ENCODE results near the gene LY6G6D. TPM values are rescaled to one million over a fixed set of nuclear protein-coding genes. Genes with fewer than 3 reads are reported as not detected.
A peak's percentile ranks its signal among the peaks of the same experiment; 100 is the strongest.

LY6G6D gene
- total RNA-seq (2014; rRNA removed; shearing (Covaris generic)): not detected in 2 replicates

- DNase-seq (ENCODE audit: low spot score): no peak
These were observed at the start of gene LY6G6D for GRCh38 chr6:31715022-31715958. Gene LY6G6D, plus strand, starts transcription at chr6:31715348. Its CDS starts 8 bp downstream, at chr6:31715356.

- peak; percentile 97 for DNase-seq (ENCODE audit: low spot score)
These were observed 49.4 kb upstream of the LY6G6D start, which contains the start of gene CSNK2B for GRCh38 chr6:31665501-31666336. Gene CSNK2B, plus strand, starts transcription at chr6:31666080. Its CDS starts 752 bp downstream, at chr6:31666832.

- DNase-seq (ENCODE audit: low spot score): no peak
These were observed 48.7 kb upstream of the LY6G6D start for GRCh38 chr6:31666337-31666965.

- DNase-seq (ENCODE audit: low spot score): no peak
These were observed 45.5 kb upstream of the LY6G6D start, which contains the start of gene LY6G5B for GRCh38 chr6:31669676-31670075. Gene LY6G5B, plus strand, starts transcription at chr6:31669976. Its CDS starts 975 bp downstream, at chr6:31670951.

- DNase-seq (ENCODE audit: low spot score): no peak
These were observed 38.7 kb upstream of the LY6G6D start for GRCh38 chr6:31676322-31676903.

GRCh38 chr6:31676904-31677303 lies 38.2 kb upstream of the LY6G6D start:
- no peak for DNase-seq (ENCODE audit: low spot score)

GRCh38 chr6:31677955-31678354 lies 37.2 kb upstream of the LY6G6D start:
- no peak for DNase-seq (ENCODE audit: low spot score)

GRCh38 chr6:31680226-31681134 lies 34.7 kb upstream of the LY6G6D start, which contains the start of gene LY6G5C:
Gene LY6G5C, minus strand, starts transcription at chr6:31681067. Its CDS starts 694 bp downstream, at chr6:31680373.
- peak; percentile 90 for DNase-seq (ENCODE audit: low spot score)

GRCh38 chr6:31681135-31681671 lies 33.9 kb upstream of the LY6G6D start:
- DNase-seq (ENCODE audit: low spot score): peak; percentile 68

- DNase-seq (ENCODE audit: low spot score): no peak
These were observed 31.6 kb upstream of the LY6G6D start for GRCh38 chr6:31683591-31683990.

- no peak for DNase-seq (ENCODE audit: low spot score)
These were observed 28.7 kb upstream of the LY6G6D start for GRCh38 chr6:31686483-31686882.

GRCh38 chr6:31687321-31687720 lies 27.8 kb upstream of the LY6G6D start:
- no peak for DNase-seq (ENCODE audit: low spot score)

GRCh38 chr6:31687860-31688693 lies 27.1 kb upstream of the LY6G6D start:
- DNase-seq (ENCODE audit: low spot score): no peak

GRCh38 chr6:31689249-31690110 lies 25.7 kb upstream of the LY6G6D start:
- no peak for DNase-seq (ENCODE audit: low spot score)

- peak; percentile 39 for DNase-seq (ENCODE audit: low spot score)
These were observed 24.7 kb upstream of the LY6G6D start for GRCh38 chr6:31690231-31691077.

GRCh38 chr6:31691078-31691463 lies 24.1 kb upstream of the LY6G6D start:
- no peak for DNase-seq (ENCODE audit: low spot score)

- DNase-seq (ENCODE audit: low spot score): no peak
These were observed 23.5 kb upstream of the LY6G6D start for GRCh38 chr6:31691564-31692108.
